Mammary epithelial cell (primary cell): ENCODE measurements around the gene COL4A2.

Experiments used
- EZH2 ChIP-seq: IDR thresholded peaks from 2 replicates; pipeline ENCODE4 v1.6.1; 2012; ENCODE audit warnings: low read length, inconsistent platforms, borderline replicate concordance
- TF ChIP-seq, protein P1 (sequence below), 2 donors: IDR thresholded peaks in 1 of 2; conservative IDR thresholded peaks in 1 of 2; 2 replicates each; pipeline ENCODE4 v1.5.1; 2011 to 2012; ENCODE audit warnings: inconsistent platforms in 2 of 2, low read length in 2 of 2, mild to moderate bottlenecking in 2 of 2, control low read depth in 1 of 2, low read depth in 1 of 2; ENCODE audit not compliant: insufficient read depth in 1 of 2; ENCODE audit errors: extremely low read depth in 1 of 2

DNA sequence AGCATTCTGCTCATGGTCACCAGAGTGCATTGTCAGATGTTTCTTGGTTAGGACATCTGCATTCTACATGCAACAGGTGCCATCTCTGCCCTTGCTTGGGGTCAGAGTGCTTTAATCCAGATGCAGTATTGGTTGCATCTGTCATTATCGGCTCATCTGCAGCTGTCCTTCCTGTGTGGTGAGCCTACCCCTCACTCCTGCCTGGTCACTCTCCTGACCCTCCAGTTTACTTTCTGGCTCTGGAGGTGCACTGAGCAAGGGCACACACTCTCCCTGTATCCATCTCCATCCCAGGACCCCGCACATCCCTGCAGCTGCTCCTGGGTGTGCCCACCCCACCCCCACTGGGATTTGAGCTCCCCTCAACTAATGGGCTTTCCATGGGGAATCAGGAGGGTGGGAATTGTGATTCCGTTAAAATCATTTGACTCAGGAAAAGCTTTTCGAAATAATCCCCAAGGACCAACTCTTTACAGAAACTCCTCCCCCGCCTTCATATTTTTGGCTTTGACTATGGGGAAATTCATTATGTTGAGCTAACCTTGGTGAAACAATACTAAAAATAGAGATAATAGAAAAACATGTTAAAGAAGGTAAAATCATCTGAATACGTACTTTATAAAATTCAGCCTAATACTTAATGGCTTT is 70.2 kb downstream of the COL4A2 start:
- TF ChIP-seq, protein P1, sequence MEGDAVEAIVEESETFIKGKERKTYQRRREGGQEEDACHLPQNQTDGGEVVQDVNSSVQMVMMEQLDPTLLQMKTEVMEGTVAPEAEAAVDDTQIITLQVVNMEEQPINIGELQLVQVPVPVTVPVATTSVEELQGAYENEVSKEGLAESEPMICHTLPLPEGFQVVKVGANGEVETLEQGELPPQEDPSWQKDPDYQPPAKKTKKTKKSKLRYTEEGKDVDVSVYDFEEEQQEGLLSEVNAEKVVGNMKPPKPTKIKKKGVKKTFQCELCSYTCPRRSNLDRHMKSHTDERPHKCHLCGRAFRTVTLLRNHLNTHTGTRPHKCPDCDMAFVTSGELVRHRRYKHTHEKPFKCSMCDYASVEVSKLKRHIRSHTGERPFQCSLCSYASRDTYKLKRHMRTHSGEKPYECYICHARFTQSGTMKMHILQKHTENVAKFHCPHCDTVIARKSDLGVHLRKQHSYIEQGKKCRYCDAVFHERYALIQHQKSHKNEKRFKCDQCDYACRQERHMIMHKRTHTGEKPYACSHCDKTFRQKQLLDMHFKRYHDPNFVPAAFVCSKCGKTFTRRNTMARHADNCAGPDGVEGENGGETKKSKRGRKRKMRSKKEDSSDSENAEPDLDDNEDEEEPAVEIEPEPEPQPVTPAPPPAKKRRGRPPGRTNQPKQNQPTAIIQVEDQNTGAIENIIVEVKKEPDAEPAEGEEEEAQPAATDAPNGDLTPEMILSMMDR (conservative IDR thresholded peaks at IDR 0.05 in 1 of 2, IDR thresholded peaks at IDR 0.05 in 1 of 2; ENCODE audit: extremely low read depth in 1 of 2, insufficient read depth in 1 of 2, low read depth in 1 of 2, low read length in 2 of 2), result no peak
- no peak for TF ChIP-seq EZH2
